ENCODE results near the gene MGRN1. TPM values are rescaled to one million over a fixed set of nuclear protein-coding genes. Genes with fewer than 3 reads are reported as not detected.

The MGRN1 gene
- total RNA-seq, 5 donors from 2014 or later (not counting 1 experiment from before 2014, with no cell fraction given) = 63.1 to 76.8 (median 72.2) TPM

- H3K27me3 ChIP-seq (replicated peaks in 1 of 2; ENCODE audit: control insufficient read depth in 2 of 2, extremely low read depth in 1 of 2, insufficient read depth in 2 of 2, low read length in 1 of 2) = no peaks in the 10 kb centered on the region
- ATAC-seq (replicated peaks in 1 of 4) = no peak
Measured at GRCh38 chr16:4613636-4614570, 10.7 kb upstream of the MGRN1 start.

GRCh38 chr16:4614571-4615383, 9.8 kb upstream of the MGRN1 start, which contains the start of gene UBALD1:
Gene UBALD1, minus strand, starts transcription at chr16:4614888. Its CDS starts 91 bp downstream, at chr16:4614797.
- Histone ChIP-seq H3K4me1 (ENCODE audit: control insufficient read depth in 1 of 2, extremely low read depth in 1 of 2, insufficient read depth in 2 of 2, low read length in 2 of 2) (peaks cover 13 to 65% of the 10 kb centered on the region in 2 experiments), H3K36me3 (ENCODE audit: control insufficient read depth in 2 of 2, extremely low read depth in 1 of 2, insufficient read depth in 1 of 2, low read length in 1 of 2) (peaks cover 0 to 3% of the 10 kb centered on the region in 2 donors), H3K27ac (ENCODE audit: low read length) (peak within 1 kb of the TSS; percentile 88), H3K4me3 (ENCODE audit: control insufficient read depth in 1 of 2, extremely low read depth in 1 of 2, low read length in 1 of 2) (peak within 1 kb of the TSS; percentile 50 to 79), H3K27me3 (replicated peaks in 1 of 2; ENCODE audit: control insufficient read depth in 2 of 2, extremely low read depth in 1 of 2, insufficient read depth in 2 of 2, low read length in 1 of 2) (no peaks in the 10 kb centered on the region), H3K9me3 (no peaks in the 10 kb centered on the region)
- H3K36me3 Mint-ChIP-seq = no peaks in the 10 kb centered on the region
- peaks cover 38 to 46% (median 40%) of the 10 kb centered on the region in 3 donors for H3K4me1 Mint-ChIP-seq
- POLR2A ChIA-PET = no interaction called here
- WGBS (ENCODE audit: insufficient coverage) = 9% methylated on average over 100 of the region's 100 CpGs
- no peaks in the 10 kb centered on the region for H3K27me3 Mint-ChIP-seq
- no peaks in the 10 kb centered on the region for H3K9me3 Mint-ChIP-seq
- CTCF ChIA-PET = no interaction called here
- peak; percentile 45 to 57 (median 50) for ATAC-seq (replicated peaks in 1 of 4)
- peak within 1 kb of the TSS; percentile 91 to 93 (median 92) for H3K4me3 Mint-ChIP-seq
- H3K27ac Mint-ChIP-seq = peak within 1 kb of the TSS; percentile 91 to 93
- DNase-seq = peak; percentile 45 to 87 (median 59)

More at GRCh38 chr16:4613636-4614570, 10.7 kb upstream of the MGRN1 start:
- H3K36me3 ChIP-seq (ENCODE audit: control insufficient read depth in 2 of 2, extremely low read depth in 1 of 2, insufficient read depth in 1 of 2, low read length in 1 of 2) = peaks cover 0 to 5% of the 10 kb centered on the region in 2 donors
- peaks cover 13 to 61% of the 10 kb centered on the region in 2 experiments for H3K4me1 ChIP-seq (ENCODE audit: control insufficient read depth in 1 of 2, extremely low read depth in 1 of 2, insufficient read depth in 2 of 2, low read length in 2 of 2)
- H3K4me3 Mint-ChIP-seq = peak overlapping the region; percentile 75 to 92 (median 79)
- DNase-seq = peak in 17 of 35 experiments; percentile 6 to 47 (median 22)
- POLR2A ChIA-PET = no interaction called here
- WGBS (ENCODE audit: insufficient coverage) = under 1% methylated on average over 81 of the region's 92 CpGs
- peaks cover 38 to 46% (median 40%) of the 10 kb centered on the region in 3 donors for H3K4me1 Mint-ChIP-seq
- H3K9me3 Mint-ChIP-seq = no peaks in the 10 kb centered on the region
- no peak overlapping the region for H3K27ac ChIP-seq (ENCODE audit: low read length)
- no peaks in the 10 kb centered on the region for H3K9me3 ChIP-seq
- CTCF ChIA-PET = interaction anchor here in 1 of 2 donors (0.6 kb wide), 1 partner anchor 1005 kb away, joined by 3 read pairs; no protein-coding TSS in a partner anchor
- H3K36me3 Mint-ChIP-seq = no peaks in the 10 kb centered on the region
- H3K4me3 ChIP-seq (ENCODE audit: control insufficient read depth in 1 of 2, extremely low read depth in 1 of 2, low read length in 1 of 2) = peak overlapping the region; percentile 46 to 79
- H3K27ac Mint-ChIP-seq = peak overlapping the region in 1 of 2 donors; percentile 39
- H3K27me3 Mint-ChIP-seq = no peaks in the 10 kb centered on the region

GRCh38 chr16:4615384-4616046, 9.1 kb upstream of the MGRN1 start:
- Histone ChIP-seq H3K9me3 (no peaks in the 10 kb centered on the region), H3K4me1 (ENCODE audit: control insufficient read depth in 1 of 2, extremely low read depth in 1 of 2, insufficient read depth in 2 of 2, low read length in 2 of 2) (peaks cover 13 to 65% of the 10 kb centered on the region in 2 experiments), H3K27ac (ENCODE audit: low read length) (peak overlapping the region; percentile 88), H3K27me3 (replicated peaks in 1 of 2; ENCODE audit: control insufficient read depth in 2 of 2, extremely low read depth in 1 of 2, insufficient read depth in 2 of 2, low read length in 1 of 2) (no peaks in the 10 kb centered on the region), H3K36me3 (ENCODE audit: control insufficient read depth in 2 of 2, extremely low read depth in 1 of 2, insufficient read depth in 1 of 2, low read length in 1 of 2) (peaks cover 0 to 5% of the 10 kb centered on the region in 2 donors), H3K4me3 (ENCODE audit: control insufficient read depth in 1 of 2, extremely low read depth in 1 of 2, low read length in 1 of 2) (peak overlapping the region; percentile 50 to 79)
- H3K36me3 Mint-ChIP-seq = no peaks in the 10 kb centered on the region
- DNase-seq = peak in 3 of 35 experiments; percentile 12 to 25 (median 24)
- ChIA-PET CTCF (interaction anchor here in 1 of 2 donors (0.6 to 3.3 kb wide), 11 partner anchors 9 to 361 kb away, joined by 3 to 22 read pairs (median 4); partner anchors contain the start of genes ANKS3, DNAAF8 and MGRN1), POLR2A (interaction anchor here in 1 of 2 donors (0.6 to 1.4 kb wide), 5 partner anchors 9 to 264 kb away, joined by 4 to 14 read pairs (median 4); partner anchors contain the start of genes CDIP1 and MGRN1)
- ATAC-seq (replicated peaks in 1 of 4) = no peak
- no peaks in the 10 kb centered on the region for H3K9me3 Mint-ChIP-seq
- H3K4me1 Mint-ChIP-seq = peaks cover 38 to 46% (median 40%) of the 10 kb centered on the region in 3 donors
- peak overlapping the region; percentile 91 to 93 for H3K27ac Mint-ChIP-seq
- no peaks in the 10 kb centered on the region for H3K27me3 Mint-ChIP-seq
- peak overlapping the region; percentile 91 to 93 (median 92) for H3K4me3 Mint-ChIP-seq
- WGBS (ENCODE audit: insufficient coverage) = 79% methylated on average over 36 of the region's 39 CpGs

- Mint-ChIP-seq H3K4me1 (peaks cover 36 to 45% (median 38%) of the 10 kb centered on the region in 3 donors), H3K9me3 (no peaks in the 10 kb centered on the region), H3K27me3 (no peaks in the 10 kb centered on the region), H3K4me3 (peak overlapping the region; percentile 91 to 93 (median 92)), H3K36me3 (no peaks in the 10 kb centered on the region), H3K27ac (peak overlapping the region; percentile 99)
- ChIA-PET CTCF (interaction anchor here in 1 of 2 donors (0.5 to 3.3 kb wide), 15 partner anchors 8 to 654 kb away, joined by 3 to 22 read pairs (median 4); partner anchors contain the start of genes ANKS3, DNAAF8 and MGRN1), POLR2A (interaction anchor here in 1 of 2 donors (0.5 to 1.4 kb wide), 10 partner anchors 8 to 265 kb away, joined by 3 to 14 read pairs (median 4); partner anchors contain the start of genes CDIP1, MGRN1 and NUDT16L1)
- Histone ChIP-seq H3K9me3 (no peaks in the 10 kb centered on the region), H3K27ac (ENCODE audit: low read length) (peak overlapping the region; percentile 88), H3K27me3 (replicated peaks in 1 of 2; ENCODE audit: control insufficient read depth in 2 of 2, extremely low read depth in 1 of 2, insufficient read depth in 2 of 2, low read length in 1 of 2) (no peaks in the 10 kb centered on the region), H3K4me1 (ENCODE audit: control insufficient read depth in 1 of 2, extremely low read depth in 1 of 2, insufficient read depth in 2 of 2, low read length in 2 of 2) (peaks cover 13 to 60% of the 10 kb centered on the region in 2 experiments), H3K36me3 (ENCODE audit: control insufficient read depth in 2 of 2, extremely low read depth in 1 of 2, insufficient read depth in 1 of 2, low read length in 1 of 2) (peaks cover 0 to 6% of the 10 kb centered on the region in 2 donors), H3K4me3 (ENCODE audit: control insufficient read depth in 1 of 2, extremely low read depth in 1 of 2, low read length in 1 of 2) (peak overlapping the region; percentile 75 to 88)
- DNase-seq (peak; percentile 94 to 100 (median 99)), ATAC-seq (replicated peaks in 1 of 4) (peak; percentile 89 to 93 (median 90))
- under 1% methylated on average over 54 of the region's 57 CpGs for WGBS (ENCODE audit: insufficient coverage)
Measured at GRCh38 chr16:4616047-4616811, 8.4 kb upstream of the MGRN1 start.

- Histone ChIP-seq H3K27me3 (replicated peaks in 1 of 2; ENCODE audit: control insufficient read depth in 2 of 2, extremely low read depth in 1 of 2, insufficient read depth in 2 of 2, low read length in 1 of 2) (no peaks in the 10 kb centered on the region), H3K4me3 (ENCODE audit: control insufficient read depth in 1 of 2, extremely low read depth in 1 of 2, low read length in 1 of 2) (no peak overlapping the region), H3K4me1 (ENCODE audit: control insufficient read depth in 1 of 2, extremely low read depth in 1 of 2, insufficient read depth in 2 of 2, low read length in 2 of 2) (peaks cover 13 to 45% of the 10 kb centered on the region in 2 experiments), H3K36me3 (ENCODE audit: control insufficient read depth in 2 of 2, extremely low read depth in 1 of 2, insufficient read depth in 1 of 2, low read length in 1 of 2) (peaks cover 0 to 6% of the 10 kb centered on the region in 2 donors), H3K9me3 (no peaks in the 10 kb centered on the region), H3K27ac (ENCODE audit: low read length) (no peak overlapping the region)
- CTCF ChIA-PET = interaction anchor here in 1 of 2 donors (3.3 kb wide), 1 partner anchor 8 kb away, joined by 15 read pairs; no protein-coding TSS in a partner anchor
- Mint-ChIP-seq H3K27me3 (no peaks in the 10 kb centered on the region), H3K27ac (peak overlapping the region in 1 of 2 donors; percentile 52), H3K36me3 (no peaks in the 10 kb centered on the region), H3K4me3 (peak overlapping the region; percentile 31 to 92 (median 91)), H3K9me3 (no peaks in the 10 kb centered on the region), H3K4me1 (peaks cover 31 to 36% (median 31%) of the 10 kb centered on the region in 3 donors)
- ATAC-seq (replicated peaks in 1 of 4) (no peak), DNase-seq (no peak)
- WGBS (ENCODE audit: insufficient coverage) = 93% methylated on average over 8 of the region's 8 CpGs
- POLR2A ChIA-PET = interaction anchor here in 1 of 2 donors (0.6 kb wide), 1 partner anchor 11 kb away, joined by 8 read pairs; no protein-coding TSS in a partner anchor
Measured at GRCh38 chr16:4617880-4618279, 6.7 kb upstream of the MGRN1 start.
